Coronary artery (tissue), 2 donors: ENCODE results near the gene PTPN2.
A peak's percentile ranks its signal among the peaks of the same experiment; 100 is the strongest.

Experiments used
- DNase-seq: peaks from one replicate; pipeline ENCODE4 v3.0.0-alpha.2; 2017; ENCODE audit warnings: low spot score
- H3K27ac ChIP-seq, 2 donors: fragments of 200-600 bp; sonication (generic); one replicate each; pipeline ENCODE4 v1.5.1; 2016 to 2019
- H3K4me3 ChIP-seq: fragments of 200-600 bp; sonication (generic); 2 replicates; pipeline ENCODE4 v1.5.1; 2016; ENCODE audit warnings: mild to moderate bottlenecking, moderate library complexity
- TF ChIP-seq, protein P1 (sequence below): fragments of 200-600 bp; sonication (generic); IDR thresholded peaks from one replicate; pipeline ENCODE4 v1.5.1; 2019; ENCODE audit warnings: antibody characterized with exemption

The PTPN2 gene

DNA sequence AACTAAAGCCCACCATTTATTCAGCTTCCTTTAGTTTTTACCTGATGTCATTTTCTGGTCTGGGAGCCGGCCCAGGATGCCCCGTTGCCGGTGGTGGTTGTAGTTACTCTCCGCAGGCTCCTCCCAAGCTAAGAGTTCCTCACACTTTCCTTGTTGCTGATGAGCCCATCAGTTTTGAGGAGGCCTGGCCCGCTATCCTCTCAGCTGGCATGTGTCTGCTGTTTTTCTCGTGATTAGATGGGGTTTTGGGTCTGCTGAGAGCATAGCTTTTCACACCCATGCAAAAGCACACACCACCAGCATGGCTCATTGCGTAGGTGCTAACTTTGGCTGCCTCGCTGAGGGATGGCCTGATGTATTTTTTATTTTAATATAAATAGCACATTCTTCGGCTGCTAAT lies 109.1 kb downstream of the PTPN2 start:
- Histone ChIP-seq H3K27ac (no peak overlapping the region), H3K4me3 (no peak overlapping the region)
- DNase-seq = no peak
- TF ChIP-seq, protein P1, sequence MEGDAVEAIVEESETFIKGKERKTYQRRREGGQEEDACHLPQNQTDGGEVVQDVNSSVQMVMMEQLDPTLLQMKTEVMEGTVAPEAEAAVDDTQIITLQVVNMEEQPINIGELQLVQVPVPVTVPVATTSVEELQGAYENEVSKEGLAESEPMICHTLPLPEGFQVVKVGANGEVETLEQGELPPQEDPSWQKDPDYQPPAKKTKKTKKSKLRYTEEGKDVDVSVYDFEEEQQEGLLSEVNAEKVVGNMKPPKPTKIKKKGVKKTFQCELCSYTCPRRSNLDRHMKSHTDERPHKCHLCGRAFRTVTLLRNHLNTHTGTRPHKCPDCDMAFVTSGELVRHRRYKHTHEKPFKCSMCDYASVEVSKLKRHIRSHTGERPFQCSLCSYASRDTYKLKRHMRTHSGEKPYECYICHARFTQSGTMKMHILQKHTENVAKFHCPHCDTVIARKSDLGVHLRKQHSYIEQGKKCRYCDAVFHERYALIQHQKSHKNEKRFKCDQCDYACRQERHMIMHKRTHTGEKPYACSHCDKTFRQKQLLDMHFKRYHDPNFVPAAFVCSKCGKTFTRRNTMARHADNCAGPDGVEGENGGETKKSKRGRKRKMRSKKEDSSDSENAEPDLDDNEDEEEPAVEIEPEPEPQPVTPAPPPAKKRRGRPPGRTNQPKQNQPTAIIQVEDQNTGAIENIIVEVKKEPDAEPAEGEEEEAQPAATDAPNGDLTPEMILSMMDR = no peak

DNA sequence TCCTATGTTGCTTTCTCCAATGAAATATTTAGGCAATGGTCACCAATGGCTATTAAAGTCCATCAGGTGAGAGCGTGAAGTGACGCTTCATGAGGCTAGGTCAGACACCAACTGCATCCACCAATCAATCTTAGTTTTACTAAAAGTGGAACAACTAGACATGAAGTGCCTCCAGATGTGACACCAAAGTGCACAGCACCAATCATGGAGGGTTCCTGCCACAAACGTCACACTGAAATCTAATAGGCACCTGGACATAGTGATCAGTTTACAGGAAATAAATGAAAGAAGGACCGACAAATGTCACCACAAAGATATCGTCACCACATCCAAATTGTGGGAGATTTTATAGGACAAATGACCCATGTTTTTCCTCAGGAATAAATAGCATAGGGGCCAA lies 110.7 kb downstream of the PTPN2 start:
- peak; percentile 4 for DNase-seq
- Histone ChIP-seq H3K4me3 (no peak overlapping the region), H3K27ac (no peak overlapping the region)
- TF ChIP-seq, protein P1 = no peak

DNA sequence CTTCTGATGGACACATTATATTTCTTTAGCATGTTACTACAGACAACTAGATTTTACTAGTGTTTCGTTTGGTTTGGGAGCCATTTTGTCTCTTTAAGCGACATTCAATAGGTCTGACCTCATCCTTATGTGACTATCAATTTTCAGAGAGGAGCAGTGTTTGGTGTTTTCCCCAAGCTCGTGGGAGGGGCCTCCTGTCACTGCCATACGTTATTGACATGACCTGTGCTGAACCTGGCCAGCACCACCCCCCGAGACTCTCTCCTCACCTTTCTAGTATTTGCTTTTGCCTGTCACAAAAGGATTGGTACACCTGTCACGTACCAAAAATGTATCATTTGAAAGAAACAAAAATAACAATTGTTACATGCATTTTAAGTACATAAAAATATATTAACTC lies 111.9 kb downstream of the PTPN2 start:
- TF ChIP-seq, protein P1 = no peak
- DNase-seq = peak; percentile 3
- Histone ChIP-seq H3K27ac (no peak overlapping the region), H3K4me3 (no peak overlapping the region)

DNA sequence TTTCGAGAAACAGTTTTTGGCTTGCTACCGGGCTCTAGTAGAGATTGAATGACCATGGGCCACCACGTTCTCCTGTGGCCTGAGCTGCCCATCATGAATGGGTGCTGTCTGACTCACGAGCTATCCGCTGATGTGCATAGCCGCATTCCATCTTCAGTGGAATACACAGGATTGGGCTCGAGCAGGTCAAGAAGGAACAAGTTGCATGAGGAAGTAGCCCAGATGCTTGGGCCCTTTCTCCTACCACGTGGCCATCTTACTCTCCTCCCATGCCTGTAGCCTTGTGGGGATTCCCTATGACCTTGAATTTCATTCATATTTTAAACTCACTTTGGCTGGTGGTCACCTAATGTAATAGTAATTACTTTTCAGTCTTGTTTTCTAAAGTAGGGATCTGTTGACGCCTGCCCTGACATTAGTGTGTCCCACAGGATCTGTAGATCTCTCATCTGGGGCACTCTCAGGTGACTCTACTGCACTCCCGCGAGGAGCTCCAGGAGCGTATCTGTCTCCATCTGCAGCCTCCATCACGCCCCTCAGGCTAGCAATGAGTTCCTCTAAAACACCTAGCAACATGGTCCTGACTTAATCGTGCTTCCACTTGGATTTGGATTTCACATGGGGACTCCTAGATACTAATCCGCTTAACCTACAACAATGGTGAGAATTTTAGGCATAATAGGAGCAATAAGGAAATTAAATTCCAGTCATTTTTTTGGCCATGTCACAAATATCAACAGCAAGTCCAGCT lies 113.4 kb downstream of the PTPN2 start:
- Histone ChIP-seq H3K4me3 (no peak overlapping the region), H3K27ac (no peak overlapping the region)
- TF ChIP-seq, protein P1 = no peak
- DNase-seq = no peak

DNA sequence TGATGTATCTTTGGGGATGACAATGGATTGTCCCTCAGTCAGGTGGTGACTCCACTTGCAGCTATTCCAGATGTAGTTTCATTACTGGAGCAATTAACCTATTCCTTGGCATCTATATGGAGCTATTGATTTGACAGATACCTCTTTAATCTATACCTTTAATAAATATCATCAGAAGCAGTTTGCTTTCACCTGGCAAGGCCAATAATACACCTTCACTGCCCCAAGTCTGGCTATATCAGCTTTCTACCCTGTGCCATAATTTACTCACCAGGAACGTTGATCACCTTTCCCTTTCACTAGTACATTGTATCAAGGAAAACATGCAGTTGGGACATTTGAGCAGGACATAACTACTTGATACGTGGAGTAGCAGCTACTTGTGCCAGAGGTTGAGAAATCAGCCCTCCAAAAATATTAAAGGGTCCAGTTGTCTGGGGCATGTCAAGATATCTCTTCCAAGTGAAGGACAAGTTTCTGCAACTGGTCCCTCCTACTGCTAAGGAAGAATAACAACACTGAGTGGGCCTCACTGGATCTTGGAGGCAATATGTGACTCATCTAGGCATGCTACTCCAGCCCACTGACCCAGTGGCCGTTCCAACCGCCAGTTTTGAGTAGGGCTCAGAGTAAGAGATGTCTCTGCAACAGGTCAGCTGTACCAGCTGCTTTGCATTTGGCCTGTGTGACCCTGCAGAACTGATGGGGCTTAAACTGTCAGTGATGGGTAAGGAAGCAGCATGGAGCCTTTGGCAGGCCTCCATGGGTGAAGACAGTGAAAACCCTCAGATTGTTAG lies 114.2 kb downstream of the PTPN2 start:
- no peak overlapping the region for H3K27ac ChIP-seq
- H3K4me3 ChIP-seq = no peak overlapping the region
- peak; percentile 9 for DNase-seq
- TF ChIP-seq, protein P1 = no peak

DNA sequence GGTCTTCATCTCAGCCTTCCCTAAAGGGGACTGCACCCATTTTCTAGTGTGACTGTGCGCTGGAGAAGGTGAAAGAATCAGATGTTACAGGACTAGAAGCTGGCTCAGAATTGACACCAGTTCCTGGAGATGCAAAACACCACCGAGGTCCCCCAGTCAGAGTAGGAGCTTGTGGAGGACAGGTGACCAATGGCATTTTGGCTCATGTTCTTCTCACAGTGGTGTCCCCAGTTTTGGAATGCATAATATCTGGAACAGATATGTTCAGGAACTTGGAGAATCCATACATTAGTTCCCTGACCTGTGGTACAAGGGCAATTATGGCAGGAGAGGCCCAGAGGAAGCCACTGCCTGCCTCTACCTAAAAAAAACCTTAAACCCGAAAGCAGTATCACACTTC lies 114.9 kb downstream of the PTPN2 start:
- peak; percentile 28 for DNase-seq
- TF ChIP-seq, protein P1 = no peak
- no peak overlapping the region for H3K27ac ChIP-seq
- H3K4me3 ChIP-seq = no peak overlapping the region
